ENCODE data around the gene DNAJC17.

The DNAJC17 gene

DNA sequence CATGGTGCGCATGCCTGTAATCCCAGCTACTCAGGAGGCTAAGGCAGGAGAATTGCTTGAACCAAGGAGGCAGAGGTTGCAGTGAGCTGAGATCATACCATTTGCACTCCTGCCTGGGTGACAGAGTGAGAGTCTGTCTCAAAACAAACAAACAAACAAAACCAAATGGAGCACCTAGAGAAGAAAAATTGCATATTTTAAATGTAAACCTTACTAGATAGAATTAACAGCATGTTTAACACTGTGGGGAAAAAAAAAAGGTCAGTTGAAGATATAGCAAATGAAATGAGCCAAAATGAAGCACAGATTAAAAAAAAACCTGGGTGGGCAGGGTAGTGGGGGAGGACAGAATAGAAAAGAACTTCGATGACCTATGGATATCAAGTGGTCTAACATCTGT lies 13.9 kb upstream of the DNAJC17 start:
- Mint-ChIP-seq H3K4me1 (ENCODE audit: low read depth) (no peaks in the 10 kb centered on the region), H3K27ac (no peak overlapping the region), H3K9me3 (no peaks in the 10 kb centered on the region), H3K36me3 (ENCODE audit: low read depth) (no peaks in the 10 kb centered on the region), H3K27me3 (ENCODE audit: low read depth) (peaks cover 7% of the 10 kb centered on the region), H3K4me3 (no peak overlapping the region)

DNA sequence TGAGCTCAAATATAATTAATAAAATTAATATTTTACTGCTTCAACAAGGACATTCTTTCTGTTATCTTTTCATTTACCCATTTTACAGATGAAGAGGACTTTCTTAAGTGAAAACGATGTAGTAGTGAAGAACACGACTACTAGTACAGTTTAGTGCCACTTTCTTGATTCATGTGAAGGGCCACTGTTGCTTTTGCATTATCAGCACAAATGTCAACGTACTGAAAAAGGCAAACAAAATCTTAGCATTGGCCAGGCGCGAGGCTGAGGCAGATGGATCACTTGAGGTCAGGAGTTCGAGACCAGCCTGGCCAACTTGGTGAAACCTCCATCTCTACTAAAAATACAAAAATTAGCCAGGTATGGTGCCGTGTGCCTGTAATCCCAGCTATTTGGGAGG lies 11.8 kb upstream of the DNAJC17 start:
- Mint-ChIP-seq H3K36me3 (ENCODE audit: low read depth) (peaks cover 6% of the 10 kb centered on the region), H3K4me3 (no peak overlapping the region), H3K27ac (no peak overlapping the region), H3K9me3 (no peaks in the 10 kb centered on the region), H3K27me3 (ENCODE audit: low read depth) (peaks cover 4% of the 10 kb centered on the region), H3K4me1 (ENCODE audit: low read depth) (no peaks in the 10 kb centered on the region)

DNA sequence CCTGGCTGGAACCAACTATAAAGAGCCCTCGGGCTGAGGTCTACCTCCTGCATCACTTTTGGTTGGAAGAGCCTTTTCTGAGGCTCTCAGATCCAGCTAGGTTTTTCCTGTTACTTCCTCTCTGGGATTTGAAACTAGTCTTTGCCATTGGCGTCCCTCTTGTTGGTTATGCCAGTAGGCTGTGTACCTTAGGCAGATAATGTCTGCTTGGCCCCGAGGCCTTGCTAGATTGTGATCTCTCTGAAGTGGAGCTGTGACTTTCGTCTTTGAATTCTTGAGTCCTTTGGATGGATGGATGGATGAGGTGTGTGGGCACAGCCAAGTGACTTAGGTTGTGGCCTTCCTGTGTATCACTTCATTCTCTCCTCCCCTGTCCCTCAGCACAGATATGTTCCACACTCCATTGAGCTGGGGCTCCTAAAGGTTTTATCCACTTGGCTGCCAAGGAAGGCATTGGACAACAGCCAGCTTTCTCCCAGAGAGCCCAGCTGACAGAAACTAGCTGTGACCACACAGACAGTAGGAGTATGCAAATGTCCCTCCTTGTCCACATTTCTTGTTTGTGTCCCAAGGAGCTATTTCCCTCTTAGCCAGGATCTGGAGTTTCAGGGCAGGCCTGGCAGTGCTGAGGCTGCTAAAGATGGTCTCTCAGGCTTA lies 7.9 kb upstream of the DNAJC17 start:
- Mint-ChIP-seq H3K36me3 (ENCODE audit: low read depth) (peaks cover 13% of the 10 kb centered on the region), H3K4me1 (ENCODE audit: low read depth) (no peaks in the 10 kb centered on the region), H3K9me3 (no peaks in the 10 kb centered on the region), H3K4me3 (no peak overlapping the region), H3K27ac (no peak overlapping the region), H3K27me3 (ENCODE audit: low read depth) (peaks cover 4% of the 10 kb centered on the region)

DNA sequence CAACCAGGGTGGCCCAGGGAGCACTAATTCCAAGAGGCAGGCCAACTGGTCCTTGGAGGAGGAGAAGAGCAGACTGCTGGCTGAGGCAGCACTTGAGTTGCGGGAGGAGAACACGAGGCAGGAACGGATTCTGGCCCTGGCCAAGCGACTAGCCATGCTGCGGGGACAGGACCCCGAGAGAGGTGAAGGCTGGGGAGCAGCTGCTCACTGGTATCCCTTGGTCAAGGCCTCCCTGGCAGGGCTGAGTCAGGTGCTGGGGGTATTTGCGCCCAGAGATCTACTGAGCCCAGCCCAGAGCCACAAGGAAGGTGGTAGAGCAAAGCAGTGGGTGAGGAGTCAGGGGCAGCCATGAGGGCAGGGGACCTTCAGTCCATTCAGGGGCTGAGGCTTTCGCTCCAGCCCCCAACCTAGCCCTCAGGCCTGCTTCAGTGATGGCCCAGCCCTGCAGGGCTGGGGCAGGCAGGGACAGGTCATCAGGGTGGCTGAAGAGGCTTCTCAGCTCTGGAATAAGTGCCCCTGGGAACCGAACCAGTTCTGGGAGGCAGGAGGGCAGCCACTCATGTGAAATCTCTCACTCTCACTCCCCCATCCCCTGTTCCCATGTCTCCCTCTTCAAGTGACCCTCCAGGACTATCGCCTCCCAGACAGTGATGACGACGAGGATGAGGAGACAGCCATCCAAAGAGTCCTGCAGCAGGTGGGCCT lies 5.6 kb upstream of the DNAJC17 start:
- no peak overlapping the region for H3K4me3 Mint-ChIP-seq
- peaks cover 9% of the 10 kb centered on the region for H3K4me1 Mint-ChIP-seq (ENCODE audit: low read depth)
- H3K9me3 Mint-ChIP-seq, result no peaks in the 10 kb centered on the region
- H3K27me3 Mint-ChIP-seq (ENCODE audit: low read depth), result no peaks in the 10 kb centered on the region
- no peak overlapping the region for H3K27ac Mint-ChIP-seq
- peaks cover 15% of the 10 kb centered on the region for H3K36me3 Mint-ChIP-seq (ENCODE audit: low read depth)

DNA sequence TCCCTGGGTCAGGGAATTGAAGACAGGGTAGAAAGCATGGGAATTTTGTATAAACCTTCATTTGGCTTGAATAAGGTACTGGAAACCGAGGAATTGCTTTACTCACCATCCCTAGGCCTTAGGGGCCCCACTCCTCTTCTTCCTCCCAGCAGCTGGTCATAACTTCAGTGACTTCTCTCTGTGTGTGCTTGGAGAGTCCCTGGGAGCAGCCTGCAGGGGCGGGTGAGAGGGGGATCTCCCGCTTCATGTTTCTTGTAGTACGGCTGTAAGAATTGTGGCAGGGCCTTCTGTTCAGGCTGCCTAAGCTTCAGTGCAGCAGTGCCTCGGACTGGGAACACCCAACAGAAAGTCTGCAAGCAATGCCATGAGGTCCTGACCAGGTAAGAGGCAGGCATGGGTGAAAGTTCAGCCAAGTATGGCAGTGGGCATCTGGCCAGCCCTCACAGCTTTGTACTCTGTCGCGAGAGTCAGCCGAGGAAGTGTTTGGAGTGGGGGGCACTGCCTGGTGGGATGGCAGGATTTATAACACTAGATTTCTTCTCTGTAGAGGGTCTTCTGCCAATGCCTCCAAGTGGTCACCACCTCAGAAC lies 1.7 kb upstream of the DNAJC17 start:
- H3K27ac Mint-ChIP-seq, result no peak overlapping the region
- H3K27me3 Mint-ChIP-seq (ENCODE audit: low read depth), result no peaks in the 10 kb centered on the region
- peak overlapping the region; percentile 93 for H3K4me3 Mint-ChIP-seq
- H3K9me3 Mint-ChIP-seq, result no peaks in the 10 kb centered on the region
- peaks cover 11% of the 10 kb centered on the region for H3K36me3 Mint-ChIP-seq (ENCODE audit: low read depth)
- peaks cover 15% of the 10 kb centered on the region for H3K4me1 Mint-ChIP-seq (ENCODE audit: low read depth)

DNA sequence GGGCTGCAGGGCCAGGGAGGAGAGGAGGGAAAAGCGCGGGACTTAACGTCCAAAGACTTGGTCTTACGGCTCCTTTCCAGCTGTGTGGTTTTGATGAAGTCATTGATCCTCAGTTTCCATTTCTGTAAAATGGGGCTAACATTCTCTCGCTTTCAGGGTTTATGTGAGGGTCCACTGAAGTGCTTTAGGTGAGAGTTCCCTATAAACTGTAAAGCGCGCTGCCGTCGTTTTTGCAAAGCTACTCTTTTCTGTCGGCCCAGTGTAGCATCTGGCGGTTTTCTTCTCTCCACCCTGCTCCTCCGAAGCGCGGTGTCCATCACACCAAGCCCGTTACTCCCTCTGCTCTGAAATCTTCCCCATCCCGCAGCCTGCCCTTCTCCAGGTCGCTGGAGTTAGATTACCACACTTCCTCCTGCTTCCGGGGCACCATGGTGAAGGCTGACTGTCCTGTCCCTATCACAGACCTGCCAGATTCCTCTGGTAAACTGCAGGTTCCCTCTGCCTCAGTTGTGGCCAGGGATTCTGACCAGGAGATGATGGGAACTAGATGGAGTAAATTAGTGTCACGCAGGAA lies 702 bp upstream of the DNAJC17 start:
- Mint-ChIP-seq H3K4me3 (peak overlapping the region; percentile 93), H3K27me3 (ENCODE audit: low read depth) (no peaks in the 10 kb centered on the region), H3K9me3 (no peaks in the 10 kb centered on the region), H3K4me1 (ENCODE audit: low read depth) (peaks cover 15% of the 10 kb centered on the region), H3K36me3 (ENCODE audit: low read depth) (peaks cover 8% of the 10 kb centered on the region), H3K27ac (peak overlapping the region; percentile 7)

DNA sequence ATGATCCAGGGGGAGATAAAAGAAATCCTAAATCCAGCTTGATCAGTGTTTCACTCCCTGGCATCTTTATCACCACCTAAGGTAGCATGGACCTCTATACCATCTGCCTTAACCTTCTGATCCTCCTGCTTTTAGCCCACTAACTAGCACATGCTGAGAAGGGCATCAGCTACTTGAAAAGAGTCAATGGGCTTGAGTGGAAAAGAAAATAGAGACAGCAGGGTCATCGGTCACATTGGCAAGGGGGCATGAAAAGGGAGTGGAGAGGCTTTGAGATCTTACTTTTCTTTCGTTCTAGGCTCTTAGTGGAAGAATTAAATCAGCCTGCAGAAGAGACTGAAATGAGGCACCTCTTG lies 623 bp downstream of the DNAJC17 start:
- peaks cover 17% of the 10 kb centered on the region for H3K4me1 Mint-ChIP-seq (ENCODE audit: low read depth)
- no peaks in the 10 kb centered on the region for H3K27me3 Mint-ChIP-seq (ENCODE audit: low read depth)
- peak overlapping the region; percentile 97 for H3K27ac Mint-ChIP-seq
- H3K36me3 Mint-ChIP-seq (ENCODE audit: low read depth), result peaks cover 9% of the 10 kb centered on the region
- peak overlapping the region; percentile 93 for H3K4me3 Mint-ChIP-seq
- no peaks in the 10 kb centered on the region for H3K9me3 Mint-ChIP-seq

DNA sequence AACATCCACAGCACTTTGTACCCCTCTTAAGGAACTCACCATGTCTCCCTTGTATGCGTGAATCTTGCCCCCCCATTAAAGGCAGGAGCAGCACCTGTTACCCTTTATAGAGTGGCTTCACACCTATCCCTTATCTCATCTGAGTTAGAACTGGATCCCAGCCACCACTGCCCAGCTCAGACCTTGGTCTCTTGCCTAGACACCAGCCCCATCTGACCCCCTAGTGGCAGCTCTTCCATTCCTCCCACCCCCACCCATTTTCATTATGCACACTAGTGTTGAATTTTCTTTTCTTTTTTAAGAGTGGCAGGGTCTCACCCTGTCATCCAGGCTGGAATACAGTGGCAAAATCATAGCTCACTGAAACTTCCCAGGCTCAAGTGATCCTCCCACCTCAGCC lies 3.6 kb downstream of the DNAJC17 start:
- Mint-ChIP-seq H3K36me3 (ENCODE audit: low read depth) (peaks cover 6% of the 10 kb centered on the region), H3K27ac (no peak overlapping the region), H3K27me3 (ENCODE audit: low read depth) (no peaks in the 10 kb centered on the region), H3K4me3 (no peak overlapping the region), H3K4me1 (ENCODE audit: low read depth) (peaks cover 21% of the 10 kb centered on the region), H3K9me3 (no peaks in the 10 kb centered on the region)

DNA sequence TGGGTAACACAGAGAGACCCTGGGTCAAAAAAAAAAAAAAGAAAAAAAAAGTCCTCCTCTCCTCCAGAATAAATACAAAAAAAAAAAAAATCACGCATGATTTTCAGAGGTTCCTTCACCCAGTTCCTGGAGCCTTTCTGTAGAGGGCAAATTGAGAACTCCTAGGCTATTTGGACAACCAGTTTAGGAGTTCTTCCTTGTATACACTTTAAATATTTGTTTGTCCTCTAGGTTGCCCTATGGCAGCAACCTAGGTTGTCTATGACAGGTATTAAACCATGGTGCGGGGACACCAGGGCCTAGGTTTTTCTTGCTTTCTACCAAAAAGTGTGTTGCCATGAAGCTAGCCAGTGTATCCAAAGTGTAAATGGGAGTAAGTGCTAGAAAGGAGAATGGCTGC lies 4.2 kb downstream of the DNAJC17 start:
- Mint-ChIP-seq H3K4me1 (ENCODE audit: low read depth) (peaks cover 20% of the 10 kb centered on the region), H3K27me3 (ENCODE audit: low read depth) (no peaks in the 10 kb centered on the region), H3K9me3 (no peaks in the 10 kb centered on the region), H3K36me3 (ENCODE audit: low read depth) (peaks cover 10% of the 10 kb centered on the region), H3K4me3 (no peak overlapping the region), H3K27ac (no peak overlapping the region)

DNA sequence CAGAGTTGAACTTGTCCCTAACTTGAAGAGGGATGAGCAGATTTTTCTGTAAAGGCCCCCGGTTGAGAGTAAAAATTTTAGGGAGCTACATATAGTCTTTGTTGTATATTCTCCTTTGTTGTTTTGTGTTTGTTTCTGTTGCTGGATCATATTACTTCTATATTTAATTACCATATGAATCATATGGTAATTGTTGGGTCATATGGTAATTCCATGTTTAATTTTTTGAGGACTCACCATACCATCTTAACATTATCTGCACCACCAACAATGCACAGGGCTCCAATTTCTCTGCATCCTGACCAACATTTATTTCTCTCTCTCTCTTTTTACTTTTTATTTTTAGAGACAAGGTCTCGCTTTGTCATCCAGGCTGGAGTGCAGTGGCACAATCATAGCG lies 7.8 kb downstream of the DNAJC17 start:
- Mint-ChIP-seq H3K4me1 (ENCODE audit: low read depth) (peaks cover 13% of the 10 kb centered on the region), H3K36me3 (ENCODE audit: low read depth) (peaks cover 10% of the 10 kb centered on the region), H3K27ac (no peak overlapping the region), H3K9me3 (no peaks in the 10 kb centered on the region), H3K4me3 (no peak overlapping the region), H3K27me3 (ENCODE audit: low read depth) (no peaks in the 10 kb centered on the region)

DNA sequence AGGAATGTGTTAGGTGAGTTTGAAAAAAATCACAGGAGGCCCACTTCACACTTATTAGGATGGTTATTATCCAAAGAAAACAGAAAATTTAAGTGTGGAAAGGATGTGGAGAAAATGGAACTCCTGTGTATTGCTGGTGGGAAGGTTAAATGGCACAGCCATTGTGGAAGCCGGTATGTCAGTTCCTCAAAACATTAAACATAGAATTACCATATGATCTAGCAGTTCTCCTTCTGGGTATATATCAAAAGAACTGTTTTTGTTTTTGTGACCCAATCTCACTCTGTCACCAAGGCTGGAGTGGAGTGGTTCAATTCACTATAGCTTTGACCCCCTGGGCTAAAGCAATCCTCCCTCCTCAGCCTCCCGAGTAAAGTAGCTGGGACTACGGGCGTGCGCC lies 10.8 kb downstream of the DNAJC17 start:
- Mint-ChIP-seq H3K4me3 (no peak overlapping the region), H3K27me3 (ENCODE audit: low read depth) (no peaks in the 10 kb centered on the region), H3K9me3 (no peaks in the 10 kb centered on the region), H3K4me1 (ENCODE audit: low read depth) (peaks cover 13% of the 10 kb centered on the region), H3K36me3 (ENCODE audit: low read depth) (peaks cover 7% of the 10 kb centered on the region), H3K27ac (no peak overlapping the region)

DNA sequence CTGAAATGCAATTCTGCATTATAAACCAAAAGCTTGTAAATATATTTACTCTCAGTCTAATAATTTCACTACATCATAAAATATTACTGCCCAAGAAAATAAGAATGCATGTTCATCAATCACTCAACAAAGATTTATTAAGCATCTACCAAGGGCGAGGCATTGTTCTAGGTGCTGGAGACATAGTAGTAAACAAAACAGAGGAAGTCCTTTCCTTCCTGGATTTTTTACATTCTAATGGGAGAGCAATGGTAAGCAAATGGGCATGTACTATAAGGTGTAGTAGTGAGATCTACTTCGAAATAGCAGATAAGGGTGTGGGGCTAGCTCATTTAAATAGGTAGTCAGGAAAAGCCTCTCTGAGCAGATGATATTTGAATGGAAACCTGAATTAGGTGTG lies 11.2 kb downstream of the DNAJC17 start:
- Mint-ChIP-seq H3K36me3 (ENCODE audit: low read depth) (peaks cover 7% of the 10 kb centered on the region), H3K9me3 (no peaks in the 10 kb centered on the region), H3K27ac (no peak overlapping the region), H3K27me3 (ENCODE audit: low read depth) (no peaks in the 10 kb centered on the region), H3K4me3 (no peak overlapping the region), H3K4me1 (ENCODE audit: low read depth) (peaks cover 11% of the 10 kb centered on the region)

DNA sequence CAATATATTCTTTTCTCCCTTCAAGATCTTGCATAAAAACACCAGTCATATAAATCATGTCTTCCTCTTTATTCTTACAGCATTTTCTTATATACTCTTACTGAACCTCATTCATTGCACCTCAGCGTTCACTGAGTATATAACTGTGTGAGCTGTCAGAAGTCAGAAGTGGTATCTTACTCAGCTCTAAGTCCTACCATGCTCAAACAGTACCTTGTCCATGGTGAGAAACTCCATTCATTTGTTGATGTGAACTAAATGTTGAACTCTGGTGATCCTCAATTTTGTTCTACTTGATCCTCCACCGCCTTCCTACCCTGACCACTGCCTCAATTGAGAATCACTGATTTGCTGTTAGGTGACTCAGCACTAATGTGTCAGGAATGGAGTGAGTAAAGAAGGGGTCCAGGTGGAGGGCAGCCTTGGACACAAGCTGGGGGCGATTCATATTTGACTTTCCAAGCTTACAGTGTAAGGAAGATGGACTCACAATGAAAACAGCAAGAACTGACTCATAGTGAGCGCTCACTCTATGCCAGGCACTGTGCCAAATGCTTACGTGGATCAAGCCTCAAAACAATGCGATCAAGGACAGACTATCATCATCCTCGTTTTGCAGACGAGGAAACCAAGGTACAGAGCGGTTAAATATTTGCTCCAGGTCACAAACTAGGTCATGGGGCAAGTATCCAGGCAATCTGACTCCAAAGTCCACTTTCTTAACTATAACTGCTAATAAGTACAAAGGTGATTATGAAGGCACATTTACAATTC lies 13.9 kb downstream of the DNAJC17 start:
- Mint-ChIP-seq H3K27me3 (ENCODE audit: low read depth) (no peaks in the 10 kb centered on the region), H3K4me1 (ENCODE audit: low read depth) (peaks cover 11% of the 10 kb centered on the region), H3K36me3 (ENCODE audit: low read depth) (peaks cover 5% of the 10 kb centered on the region), H3K9me3 (no peaks in the 10 kb centered on the region), H3K4me3 (no peak overlapping the region), H3K27ac (no peak overlapping the region)

DNA sequence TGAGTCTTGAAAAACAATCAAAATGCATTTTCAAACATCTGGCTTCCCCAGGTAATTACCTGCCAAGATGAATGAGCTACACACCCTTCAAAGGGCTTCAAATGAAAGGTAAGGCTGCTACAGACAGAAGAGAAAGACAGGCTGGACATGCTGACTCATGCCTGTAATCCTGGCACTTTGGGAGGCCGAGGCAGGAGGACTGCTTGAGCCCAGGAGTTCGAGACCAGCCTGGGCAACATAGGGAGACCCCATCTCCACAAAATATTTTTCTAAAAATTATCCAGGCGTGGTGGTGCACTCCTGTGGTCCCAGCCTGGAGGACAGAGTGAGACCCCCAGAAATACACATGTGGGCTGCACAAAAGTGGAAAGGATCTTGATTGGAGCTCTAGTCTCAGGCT lies 14.9 kb downstream of the DNAJC17 start:
- peaks cover 12% of the 10 kb centered on the region for H3K4me1 Mint-ChIP-seq (ENCODE audit: low read depth)
- no peaks in the 10 kb centered on the region for H3K9me3 Mint-ChIP-seq
- no peaks in the 10 kb centered on the region for H3K36me3 Mint-ChIP-seq (ENCODE audit: low read depth)
- H3K27me3 Mint-ChIP-seq (ENCODE audit: low read depth), result no peaks in the 10 kb centered on the region
- H3K4me3 Mint-ChIP-seq, result no peak overlapping the region
- H3K27ac Mint-ChIP-seq, result peak overlapping the region; percentile 41

Measured in T-helper 1 cell treated with Interleukin-12 subunit alpha and Interleukin-12 subunit beta and Interleukin-4 antibody, amounts not matched to agents 30 μg/mL and 1 μg/mL, for 36 hours (primary cell).